DOHH2 (cell line): ENCODE results near the gene UPK1A.
A peak's percentile ranks its signal among the peaks of the same experiment; 100 is the strongest.

Experiments
- H3F3A ChIP-seq: fragments of 200-600 bp; sonication (generic), shearing (Covaris generic); 2 replicates; pipeline ENCODE4 v1.6.0; 2016; ENCODE audit warnings: antibody characterized with exemption, mild to moderate bottlenecking; ENCODE audit not compliant: control insufficient read depth, insufficient read depth
- H3K27ac ChIP-seq: fragments of 200-600 bp; sonication (generic); 2 replicates; pipeline ENCODE4 v1.5.1; 2014; ENCODE audit warnings: low read depth, mild to moderate bottlenecking, low read length, moderate library complexity
- H3K27me3 ChIP-seq: fragments of 200-600 bp; sonication (generic); 2 replicates; pipeline ENCODE4 v1.6.1; 2014; ENCODE audit warnings: mild to moderate bottlenecking, low read length, mixed read lengths; ENCODE audit not compliant: control insufficient read depth
- H3K36me3 ChIP-seq: fragments of 200-600 bp; sonication (generic); 2 replicates; pipeline ENCODE4 v1.6.1; 2014; ENCODE audit warnings: mild to moderate bottlenecking, low read length, moderate library complexity, mixed read lengths; ENCODE audit not compliant: control insufficient read depth
- H3K4me1 ChIP-seq: fragments of 200-600 bp; sonication (generic); 2 replicates; pipeline ENCODE4 v1.6.1; 2014; ENCODE audit warnings: mild to moderate bottlenecking, low read length, mixed read lengths; ENCODE audit not compliant: control insufficient read depth
- H3K4me2 ChIP-seq: fragments of 200-600 bp; sonication (generic); 2 replicates; pipeline ENCODE4 v1.6.0; 2014; ENCODE audit warnings: mild to moderate bottlenecking, low read length, moderate library complexity
- H3K4me3 ChIP-seq: fragments of 200-600 bp; sonication (generic); 2 replicates; pipeline ENCODE4 v1.5.1; 2014; ENCODE audit warnings: mild to moderate bottlenecking, low read length, mixed read lengths
- H3K79me2 ChIP-seq: fragments of 200-600 bp; sonication (generic); 2 replicates; pipeline ENCODE4 v1.6.1; 2014; ENCODE audit warnings: mild to moderate bottlenecking, low read length, mixed read lengths; ENCODE audit not compliant: control insufficient read depth
- H3K9me2 ChIP-seq: fragments of 200-600 bp; sonication (generic); replicated peaks from 2 replicates; pipeline ENCODE4 v1.6.1; 2014; ENCODE audit warnings: mild to moderate bottlenecking, low read length, mixed read lengths; ENCODE audit not compliant: control insufficient read depth
- H3K9me3 ChIP-seq: fragments of 200-600 bp; sonication (generic); 2 replicates; pipeline ENCODE4 v1.6.1; 2014; ENCODE audit warnings: antibody characterized with exemption, low read length, mixed read lengths; ENCODE audit not compliant: control insufficient read depth, insufficient read depth
- H4K20me1 ChIP-seq: fragments of 200-600 bp; sonication (generic); 2 replicates; pipeline ENCODE4 v1.6.0; 2014; ENCODE audit warnings: low read depth, mild to moderate bottlenecking, antibody characterized with exemption, low read length, moderate library complexity; ENCODE audit not compliant: control insufficient read depth, insufficient read depth
- EZH2phosphoT487 ChIP-seq: fragments of 200-600 bp; sonication (generic); IDR thresholded peaks from 2 replicates; pipeline ENCODE4 v1.6.1; 2017; ENCODE audit warnings: borderline replicate concordance, mild to moderate bottlenecking, antibody characterized with exemption, low read length, moderate library complexity, mixed read lengths
- TF ChIP-seq, protein P1 (sequence below): fragments of 200-600 bp; sonication (generic); IDR thresholded peaks from one replicate; pipeline ENCODE4 v1.5.1; 2014; ENCODE audit warnings: antibody characterized with exemption, mild to moderate bottlenecking, low read depth, low read length; ENCODE audit not compliant: poor library complexity, severe bottlenecking

The UPK1A gene

DNA sequence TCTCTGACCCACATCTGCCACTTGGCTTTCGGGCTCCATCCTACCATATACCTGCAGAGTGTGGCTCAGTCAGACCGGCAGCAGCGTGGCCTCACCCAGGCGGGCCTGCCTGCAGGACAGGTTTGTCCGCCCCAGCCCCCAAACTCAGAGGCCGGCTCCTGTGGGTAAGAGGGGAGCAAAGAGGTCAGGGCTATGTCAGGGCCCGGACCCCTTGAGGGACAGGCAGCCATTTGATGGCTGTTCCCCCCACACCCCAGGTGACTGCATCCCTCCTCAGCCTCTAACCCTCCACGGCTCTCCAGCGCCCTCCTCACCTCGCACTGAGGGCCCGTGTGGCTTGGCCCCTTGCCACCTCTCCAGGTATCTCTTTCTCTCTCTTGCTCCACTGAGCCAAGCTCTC is 25.7 kb downstream of the UPK1A start:
- H3K36me3 ChIP-seq: no peaks in the 10 kb centered on the region
- H3K4me1 ChIP-seq: peaks cover 4% of the 10 kb centered on the region; the same call in 1 of the 2 replicates
- H3K4me3 ChIP-seq: no peak overlapping the region
- H3K9me2 ChIP-seq: no peaks in the 10 kb centered on the region
- H4K20me1 ChIP-seq: peaks cover 3% of the 10 kb centered on the region; the same call in 1 of the 2 replicates
- H3K27me3 ChIP-seq: 0 out of 2 replicates have a peak, but pooled peaks cover 2% of the 10 kb centered on the region
- H3K79me2 ChIP-seq: no peaks in the 10 kb centered on the region
- TF ChIP-seq EZH2phosphoT487: no peak
- TF ChIP-seq, protein P1, sequence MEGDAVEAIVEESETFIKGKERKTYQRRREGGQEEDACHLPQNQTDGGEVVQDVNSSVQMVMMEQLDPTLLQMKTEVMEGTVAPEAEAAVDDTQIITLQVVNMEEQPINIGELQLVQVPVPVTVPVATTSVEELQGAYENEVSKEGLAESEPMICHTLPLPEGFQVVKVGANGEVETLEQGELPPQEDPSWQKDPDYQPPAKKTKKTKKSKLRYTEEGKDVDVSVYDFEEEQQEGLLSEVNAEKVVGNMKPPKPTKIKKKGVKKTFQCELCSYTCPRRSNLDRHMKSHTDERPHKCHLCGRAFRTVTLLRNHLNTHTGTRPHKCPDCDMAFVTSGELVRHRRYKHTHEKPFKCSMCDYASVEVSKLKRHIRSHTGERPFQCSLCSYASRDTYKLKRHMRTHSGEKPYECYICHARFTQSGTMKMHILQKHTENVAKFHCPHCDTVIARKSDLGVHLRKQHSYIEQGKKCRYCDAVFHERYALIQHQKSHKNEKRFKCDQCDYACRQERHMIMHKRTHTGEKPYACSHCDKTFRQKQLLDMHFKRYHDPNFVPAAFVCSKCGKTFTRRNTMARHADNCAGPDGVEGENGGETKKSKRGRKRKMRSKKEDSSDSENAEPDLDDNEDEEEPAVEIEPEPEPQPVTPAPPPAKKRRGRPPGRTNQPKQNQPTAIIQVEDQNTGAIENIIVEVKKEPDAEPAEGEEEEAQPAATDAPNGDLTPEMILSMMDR: no peak
- H3F3A ChIP-seq: no peaks in the 10 kb centered on the region
- no peak overlapping the region for H3K4me2 ChIP-seq
- no peak overlapping the region for H3K27ac ChIP-seq
- H3K9me3 ChIP-seq: no peaks in the 10 kb centered on the region

DNA sequence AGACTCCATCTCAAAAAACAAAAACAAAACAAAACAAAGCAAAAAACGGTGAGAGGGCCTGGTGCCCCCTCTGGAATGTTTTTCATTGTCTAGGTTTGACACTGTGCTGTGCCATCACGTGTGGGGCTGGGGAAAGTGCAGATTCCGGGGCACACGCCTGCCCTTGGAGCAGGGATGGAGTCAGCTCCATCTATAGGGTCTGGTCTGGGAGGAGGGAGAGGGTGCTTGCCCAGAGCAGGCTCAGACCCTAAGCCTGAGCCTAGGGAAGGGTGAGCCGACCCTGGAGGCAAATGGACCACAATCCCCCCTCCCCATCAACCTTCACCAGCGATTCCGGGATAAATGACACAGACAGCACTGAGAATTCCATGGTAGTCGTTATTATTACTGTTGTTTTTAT is 27.1 kb downstream of the UPK1A start:
- no peaks in the 10 kb centered on the region for H3F3A ChIP-seq
- H3K36me3 ChIP-seq: no peaks in the 10 kb centered on the region

DNA sequence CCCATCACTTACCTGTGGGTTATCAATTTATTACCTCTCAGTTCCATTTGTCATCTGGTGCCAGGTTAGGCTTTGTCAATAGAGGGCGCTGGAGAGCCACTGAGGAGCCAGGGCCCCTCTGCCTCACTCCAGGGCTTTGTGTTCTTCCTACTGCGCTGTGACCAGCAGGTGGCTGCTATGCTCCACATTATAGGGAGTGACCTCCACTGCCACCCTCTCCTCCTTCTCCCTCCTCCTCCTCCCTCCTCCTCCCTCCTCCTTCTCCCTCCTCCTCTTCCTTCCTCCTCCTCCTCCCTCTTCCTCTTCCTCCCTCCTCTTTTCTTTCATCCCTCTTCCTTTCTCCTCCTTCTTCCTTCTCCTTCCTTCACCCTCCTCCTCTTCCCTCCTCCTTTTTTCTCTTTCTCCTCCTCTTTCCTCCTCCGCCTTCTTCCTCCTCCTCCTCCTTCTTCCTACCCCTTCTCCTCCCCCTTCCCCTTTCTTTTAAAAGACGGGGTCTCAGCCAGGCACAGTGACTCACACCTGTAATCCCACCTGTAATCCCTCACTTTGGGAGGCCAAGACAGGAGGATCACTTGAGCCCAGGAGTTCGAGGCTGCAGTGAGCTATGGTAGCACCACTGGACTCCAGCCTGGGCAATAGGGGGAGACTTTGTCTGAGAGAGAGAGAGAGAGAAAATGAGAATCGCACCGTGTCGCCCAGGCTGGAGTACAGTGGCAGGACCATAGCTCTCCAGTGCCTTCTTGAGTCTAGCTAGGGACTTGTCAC is 27.7 kb downstream of the UPK1A start:
- Histone ChIP-seq H3K27ac (no peak overlapping the region), H3K4me1 (peaks cover 4% of the 10 kb centered on the region; the same call in 1 of the 2 replicates), H3K9me2 (no peaks in the 10 kb centered on the region), H3K4me3 (no peak overlapping the region), H4K20me1 (peaks cover 3% of the 10 kb centered on the region; the same call in 1 of the 2 replicates), H3K27me3 (0 out of 2 replicates have a peak, but pooled peaks cover 2% of the 10 kb centered on the region), H3K9me3 (no peaks in the 10 kb centered on the region), H3K79me2 (no peaks in the 10 kb centered on the region), H3K4me2 (no peak overlapping the region), H3K36me3 (no peaks in the 10 kb centered on the region), H3F3A (no peaks in the 10 kb centered on the region)
- TF ChIP-seq, protein P1: peak; percentile 95
- no peak for TF ChIP-seq EZH2phosphoT487

More for the DNA sequence above, 27.1 kb downstream of the UPK1A start:
- Histone ChIP-seq H3K27ac (no peak overlapping the region), H4K20me1 (peaks cover 3% of the 10 kb centered on the region; the same call in 1 of the 2 replicates), H3K9me2 (no peaks in the 10 kb centered on the region), H3K4me1 (peaks cover 4% of the 10 kb centered on the region; the same call in 1 of the 2 replicates), H3K79me2 (no peaks in the 10 kb centered on the region), H3K4me2 (no peak overlapping the region), H3K9me3 (no peaks in the 10 kb centered on the region), H3K27me3 (0 out of 2 replicates have a peak, but pooled peaks cover 2% of the 10 kb centered on the region), H3K4me3 (no peak overlapping the region)
- TF ChIP-seq, protein P1: no peak
- TF ChIP-seq EZH2phosphoT487: no peak
